ENCODE data around the gene NMU.
A peak's percentile ranks its signal among the peaks of the same experiment; 100 is the strongest.
"Not testable (repeated sequence)": the region's sequence is repeated elsewhere in the genome, so short reads cannot be mapped to it uniquely, and the experiment has no call there.

NMU gene, protein sequence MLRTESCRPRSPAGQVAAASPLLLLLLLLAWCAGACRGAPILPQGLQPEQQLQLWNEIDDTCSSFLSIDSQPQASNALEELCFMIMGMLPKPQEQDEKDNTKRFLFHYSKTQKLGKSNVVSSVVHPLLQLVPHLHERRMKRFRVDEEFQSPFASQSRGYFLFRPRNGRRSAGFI

DNA sequence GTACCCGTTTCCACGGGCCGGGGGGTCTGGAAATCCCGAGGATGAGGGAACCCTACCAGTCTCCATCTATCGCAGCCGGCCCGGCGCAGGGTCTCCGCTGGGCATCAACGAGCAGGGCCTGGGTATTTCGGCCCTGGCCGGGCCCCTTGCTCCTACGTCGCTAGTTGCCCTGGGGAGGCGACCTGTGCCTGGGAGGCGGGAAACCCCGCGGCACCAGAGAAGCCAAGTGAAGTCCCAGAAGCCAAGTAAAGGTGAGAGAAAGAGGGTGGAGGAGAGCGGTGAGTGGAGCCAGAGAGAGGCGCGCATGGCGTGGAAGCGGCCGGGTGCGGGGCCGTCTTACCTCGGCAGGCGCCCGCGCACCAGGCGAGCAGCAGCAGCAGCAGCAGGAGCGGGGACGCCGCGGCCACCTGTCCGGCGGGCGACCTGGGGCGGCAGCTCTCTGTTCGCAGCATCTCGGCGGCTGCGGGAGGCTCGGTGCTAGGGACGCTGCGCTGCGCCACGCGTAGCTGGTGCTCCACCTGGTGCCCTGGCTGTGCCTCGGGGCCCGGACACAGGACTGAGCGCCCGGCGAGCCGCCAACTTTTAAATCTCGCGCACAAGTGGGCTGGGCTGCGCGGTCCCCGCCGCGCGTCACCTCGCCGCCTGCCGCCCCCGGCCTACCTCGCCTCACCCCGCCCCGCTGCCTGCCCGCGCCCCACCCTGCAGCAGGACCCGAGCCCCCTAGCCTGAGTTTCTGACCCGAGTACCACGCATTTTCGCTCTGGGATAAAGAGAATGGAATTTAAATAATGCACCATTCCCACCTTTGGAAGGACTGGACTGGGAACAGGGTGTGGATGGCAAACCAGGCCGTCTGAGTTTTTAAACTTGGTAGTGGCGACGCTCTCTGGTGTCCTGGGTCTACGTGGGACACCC, at the start of gene NMU:
TSS of gene NMU (minus strand) at position 558 of the 915 bp plus-strand sequence. CDS start at position 452, 106 bp downstream.
- peak in 1 of 2 experiments; percentile 24 for DNase-seq

DNA sequence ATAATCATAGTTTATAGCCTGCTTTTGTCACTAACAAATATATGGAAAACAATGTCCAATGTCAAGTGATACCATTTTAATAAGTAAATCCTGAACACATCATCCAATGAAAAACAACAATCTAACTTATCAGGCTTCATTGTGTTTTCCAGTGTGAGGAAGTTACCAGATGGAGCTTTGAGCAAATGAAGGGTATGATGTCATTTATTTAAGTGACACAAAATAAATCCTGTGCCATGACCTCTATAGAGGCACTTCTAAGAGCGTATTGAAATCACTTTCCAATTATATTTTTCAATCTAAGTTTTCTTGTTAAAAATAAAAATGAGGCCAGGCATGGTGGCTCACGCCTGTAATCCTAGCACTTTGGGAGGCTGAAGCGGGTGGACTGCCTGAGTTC, 48.2 kb upstream of the NMU start:
- DNase-seq: no peak

DNA sequence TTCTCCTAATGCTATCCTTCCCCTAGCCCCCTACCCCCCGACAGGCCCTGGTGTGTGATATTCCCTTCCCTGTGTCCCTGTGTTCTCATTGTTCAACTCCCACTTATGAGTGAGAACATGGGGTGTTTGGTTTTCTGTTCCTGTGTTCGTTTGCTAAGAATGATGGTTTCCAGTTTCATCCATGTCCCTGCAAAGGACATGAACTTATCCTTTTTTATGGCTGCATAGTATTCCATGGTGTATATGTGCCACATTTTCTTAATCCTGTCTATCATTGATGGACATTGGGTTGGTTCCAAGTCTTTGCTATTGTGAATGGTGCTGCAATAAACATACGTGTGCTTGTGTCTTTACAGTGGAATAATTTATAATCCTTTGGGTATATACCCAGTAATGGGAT, 46.7 kb upstream of the NMU start:
- DNase-seq: not testable (repeated sequence)

DNA sequence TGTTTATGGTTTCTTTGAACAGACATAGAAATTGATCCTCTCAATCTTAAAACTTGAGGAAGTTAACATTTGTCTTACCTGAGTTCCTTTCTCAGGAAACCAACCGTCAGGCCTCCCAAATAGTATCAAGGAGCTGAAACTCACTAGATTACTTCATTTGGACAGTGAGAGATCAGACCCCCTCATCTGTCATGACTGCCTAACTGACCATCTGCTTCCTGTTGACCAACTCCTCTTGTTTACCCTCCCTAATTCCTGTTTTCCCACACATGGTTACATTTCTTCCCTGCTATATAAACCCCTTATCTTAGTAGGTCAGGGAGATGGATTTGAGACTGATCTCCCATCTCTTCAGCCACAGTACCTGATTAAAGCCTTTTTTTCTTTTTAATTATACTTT, 46.2 kb upstream of the NMU start:
- DNase-seq: no peak

DNA sequence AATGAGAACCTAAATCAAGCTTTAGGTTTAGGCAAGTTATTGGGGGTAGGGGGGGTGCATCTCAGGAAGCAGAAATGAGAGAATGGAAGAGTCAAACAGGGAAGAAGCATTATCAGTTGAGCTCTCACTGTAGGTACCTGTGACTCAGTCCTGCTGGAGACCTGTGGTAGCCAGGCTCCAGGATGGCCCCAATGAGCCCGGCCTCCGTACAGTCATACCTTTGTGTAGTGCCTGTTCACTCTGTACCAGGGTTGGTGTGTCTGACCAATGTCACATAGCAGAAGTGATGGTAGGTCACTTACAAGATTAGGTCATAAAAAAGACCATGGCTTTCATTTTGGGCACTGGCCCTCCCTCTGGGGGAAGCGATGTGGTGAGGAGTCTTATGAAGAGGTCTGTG, 45.3 kb upstream of the NMU start:
- no peak for DNase-seq

DNA sequence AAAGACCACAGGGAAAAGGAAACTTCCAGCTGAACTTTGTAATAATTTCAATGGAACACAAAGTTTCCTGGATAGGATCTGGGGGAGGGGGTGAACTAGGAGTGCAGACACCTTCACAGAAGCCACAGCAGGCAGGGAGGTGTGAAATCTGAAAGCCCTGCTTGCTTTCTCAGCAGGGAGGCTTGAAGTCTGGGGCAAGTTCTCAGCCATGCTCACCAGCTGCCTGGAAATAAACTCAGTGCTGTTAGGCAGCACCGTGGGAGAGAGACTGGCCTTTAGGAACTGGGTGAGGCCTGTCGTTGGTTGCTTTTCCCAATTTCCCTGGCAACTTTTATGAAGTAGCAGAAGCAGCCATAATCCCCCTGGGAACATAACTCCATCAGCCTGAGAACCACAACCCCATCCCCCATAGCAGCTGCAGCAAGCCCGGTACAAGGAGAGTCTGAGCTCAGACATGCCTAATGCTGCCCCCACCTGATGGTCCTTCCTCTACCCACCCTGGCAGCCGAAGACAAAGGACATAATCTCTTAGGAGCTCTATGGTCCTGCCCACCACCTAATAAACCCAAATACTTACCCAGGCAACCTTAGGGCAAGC, 39.2 kb upstream of the NMU start:
- no peak for DNase-seq

DNA sequence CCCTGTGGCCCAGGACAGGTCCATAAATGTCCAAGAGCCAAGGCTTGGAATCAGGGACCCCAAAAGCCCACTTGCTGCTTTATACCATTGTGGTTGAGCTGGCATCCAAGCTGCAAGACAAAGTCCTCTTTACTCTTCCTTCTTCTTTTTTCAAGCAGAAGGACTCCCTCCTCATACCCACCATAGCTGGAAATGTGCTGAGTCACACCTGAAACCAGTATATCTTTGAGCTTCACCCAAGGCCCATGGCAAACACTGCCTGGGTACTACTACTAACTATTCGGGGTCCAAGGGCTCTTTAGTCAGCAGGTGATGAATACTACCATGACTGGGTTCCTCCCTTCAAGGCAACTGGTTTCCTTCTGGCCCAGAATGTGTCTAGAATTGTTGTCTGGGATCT, 37.3 kb upstream of the NMU start:
- no peak for DNase-seq

DNA sequence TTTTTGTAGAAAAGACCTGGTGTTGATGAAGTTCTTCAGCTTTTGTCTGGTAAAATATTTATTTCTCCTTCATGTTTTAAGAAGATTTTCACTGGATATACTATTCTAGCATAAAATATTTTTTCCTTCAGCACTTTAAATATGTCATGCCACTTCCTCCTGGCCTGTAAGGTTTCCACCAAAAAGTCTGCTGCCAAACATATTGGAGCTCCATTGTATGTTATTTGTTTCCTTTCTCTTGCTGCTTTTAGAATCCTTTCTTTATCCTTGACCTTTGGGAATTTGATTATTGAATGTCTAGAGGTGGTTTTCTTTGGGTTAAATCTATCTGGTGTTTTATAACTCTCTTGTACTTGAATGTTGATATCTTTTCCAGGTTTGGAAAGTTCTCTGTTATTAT, 35.6 kb upstream of the NMU start:
- no peak for DNase-seq

DNA sequence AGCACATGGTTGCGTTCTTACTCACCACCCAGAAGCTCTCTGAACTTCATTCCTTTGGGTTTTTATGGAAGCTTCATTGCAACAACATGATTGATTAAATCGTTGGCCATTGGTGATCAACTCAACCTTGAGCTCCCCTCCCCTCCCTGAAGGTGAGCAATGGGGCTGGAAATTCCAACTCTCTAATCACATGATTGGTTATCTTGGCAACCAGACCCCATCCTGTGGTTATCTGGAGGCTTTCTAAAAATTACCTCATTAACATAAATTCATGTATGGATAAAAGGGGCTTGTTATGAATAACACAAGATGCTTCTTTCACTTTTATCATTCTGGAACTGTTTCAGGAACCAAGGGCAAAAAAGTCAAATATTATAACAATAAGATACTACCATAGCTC, 34.6 kb upstream of the NMU start:
- DNase-seq: no peak

DNA sequence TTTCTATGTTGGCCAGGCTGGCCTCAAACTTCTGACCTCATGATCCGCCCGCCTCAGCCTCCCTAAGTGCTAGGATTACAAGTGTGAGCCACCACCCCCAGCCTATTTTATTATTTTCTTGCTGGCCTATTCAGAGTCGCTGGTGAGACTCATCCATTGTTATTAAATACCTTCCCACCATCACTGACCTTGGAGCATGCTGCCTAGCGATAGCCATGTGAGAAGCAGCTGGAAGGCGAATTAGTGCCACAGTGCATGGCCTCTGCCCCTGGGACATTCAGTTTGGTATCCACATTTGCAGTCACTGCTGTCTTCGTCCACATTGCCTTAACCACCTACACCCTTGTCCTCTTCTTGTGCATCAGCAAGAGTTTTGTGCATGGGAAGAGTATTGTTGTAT, 32.4 kb upstream of the NMU start:
- DNase-seq: no peak

DNA sequence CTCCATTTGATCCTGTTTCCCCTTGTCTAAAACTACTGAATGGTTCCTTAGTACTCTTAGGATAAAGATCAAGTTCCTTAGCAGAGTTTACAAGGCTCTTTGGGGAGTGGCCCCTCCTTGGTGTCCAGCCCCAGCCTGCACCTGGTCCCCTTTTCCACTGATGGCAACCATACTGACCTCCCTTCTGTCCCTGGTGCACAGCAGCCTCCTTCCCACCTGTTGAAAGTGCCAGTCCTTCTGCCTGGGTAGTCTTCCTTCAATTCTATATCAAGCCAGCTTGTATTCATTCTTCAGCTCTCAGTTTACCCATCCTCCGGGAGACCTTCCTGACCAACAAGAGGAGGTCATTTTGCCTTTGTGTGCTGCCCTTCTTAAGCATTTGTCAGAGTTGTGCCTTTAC, 30.4 kb upstream of the NMU start:
- no peak for DNase-seq

DNA sequence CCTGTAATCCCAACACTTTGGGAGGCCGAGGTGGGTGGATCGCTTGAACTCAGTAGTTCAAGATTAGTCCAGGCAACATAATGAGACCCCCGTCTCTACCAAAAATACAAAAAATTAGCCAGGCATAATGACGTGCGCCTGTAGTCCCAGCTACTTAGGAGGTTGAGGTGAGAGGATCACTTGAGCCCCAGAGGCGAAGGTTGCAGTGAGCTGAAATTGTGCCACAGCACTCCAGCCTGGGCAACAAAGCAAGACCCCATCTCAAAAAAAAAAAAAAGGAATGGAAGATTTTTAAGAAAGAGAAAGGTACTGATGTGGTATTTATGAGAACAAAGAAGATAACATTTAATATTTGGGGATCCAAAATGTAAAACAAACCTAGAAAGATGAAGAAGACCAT, 27.0 kb upstream of the NMU start:
- DNase-seq: no peak

DNA sequence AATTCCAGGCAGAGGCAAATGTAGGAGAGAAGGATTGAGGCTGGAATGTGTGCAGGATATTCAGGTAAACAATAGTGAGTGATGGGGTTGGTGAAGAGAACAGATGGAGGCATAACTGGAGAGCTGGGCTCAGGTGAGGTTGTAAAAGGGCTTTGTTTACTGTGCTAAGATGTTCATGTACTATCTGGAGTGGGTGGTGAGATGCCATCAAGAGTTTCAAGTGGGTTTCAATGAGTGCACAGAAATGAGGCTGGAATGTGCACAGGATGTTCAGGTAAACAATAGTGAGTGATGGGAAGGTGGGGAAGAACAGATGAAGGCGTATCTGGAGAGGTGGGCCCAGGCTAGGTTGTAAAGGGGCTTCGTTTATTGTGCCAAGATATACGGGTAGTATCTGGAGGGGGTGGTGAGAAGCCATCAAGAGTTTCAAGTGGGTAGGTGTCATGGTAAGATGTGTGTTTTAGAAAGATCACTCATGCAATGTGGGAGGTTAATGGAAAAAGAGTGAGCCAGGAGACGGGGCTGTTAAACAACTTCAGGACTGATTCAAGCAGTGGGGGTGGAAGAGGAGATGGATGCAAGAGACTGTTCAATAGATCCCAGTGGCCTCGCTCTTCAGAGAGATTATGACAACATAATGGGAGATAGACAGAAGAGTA, 25.4 kb upstream of the NMU start:
- DNase-seq: no peak

DNA sequence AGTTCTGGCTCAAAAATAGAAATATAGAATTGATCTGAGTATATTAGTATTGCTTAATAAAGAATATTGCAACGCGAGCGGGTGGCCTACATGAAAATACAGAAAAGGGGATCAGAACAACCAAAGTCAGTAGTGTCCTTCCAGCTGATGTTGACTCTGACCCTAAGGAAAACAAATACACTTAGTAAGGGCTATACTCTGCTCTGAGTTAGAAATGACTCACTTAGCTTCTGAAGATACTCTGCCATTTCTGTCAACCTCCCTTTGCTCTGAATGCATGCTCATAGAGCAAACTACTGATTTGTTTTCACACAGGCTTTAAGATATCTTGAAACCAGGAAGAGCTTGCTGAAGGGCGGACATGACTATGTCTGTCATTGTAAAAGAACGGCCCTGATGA, 22.6 kb upstream of the NMU start:
- DNase-seq: no peak

DNA sequence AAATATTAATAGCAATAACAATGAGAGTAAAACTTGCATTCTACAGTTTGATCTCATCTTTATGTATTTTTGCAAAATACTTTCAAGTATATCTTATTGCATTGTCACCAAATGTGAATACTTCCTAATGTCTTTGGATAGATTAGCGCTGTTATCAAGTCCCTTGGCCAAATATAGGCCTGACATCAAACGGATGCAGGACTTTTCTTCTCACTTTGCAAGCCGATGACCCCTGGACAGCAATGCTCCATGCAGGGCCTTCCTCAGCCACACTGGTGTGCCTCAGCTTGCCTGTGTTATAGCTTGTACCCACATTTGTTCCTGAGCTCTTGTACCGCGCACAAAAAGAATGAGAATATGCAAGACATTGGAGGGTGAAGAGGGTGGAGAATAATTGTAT, 18.0 kb upstream of the NMU start:
- DNase-seq: no peak

DNA sequence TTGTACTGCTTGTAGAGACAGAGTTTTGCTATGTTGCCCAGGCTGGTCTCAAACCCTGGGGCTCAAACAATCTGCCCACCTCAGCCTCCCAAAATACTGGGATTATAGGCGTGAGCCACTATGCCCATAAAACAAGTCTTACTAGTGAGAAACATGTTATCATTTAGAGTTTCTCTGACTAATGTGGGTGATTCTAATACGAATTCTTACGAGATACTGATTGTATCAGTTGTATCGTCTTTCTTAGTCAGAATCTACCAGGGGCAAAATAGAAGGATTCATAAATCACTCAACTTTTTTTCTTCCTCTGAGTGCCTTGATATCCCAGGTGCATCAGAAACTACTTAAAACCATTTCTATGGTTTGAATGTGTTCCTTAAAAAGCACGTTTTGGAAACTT, 14.4 kb upstream of the NMU start:
- DNase-seq: no peak

DNA sequence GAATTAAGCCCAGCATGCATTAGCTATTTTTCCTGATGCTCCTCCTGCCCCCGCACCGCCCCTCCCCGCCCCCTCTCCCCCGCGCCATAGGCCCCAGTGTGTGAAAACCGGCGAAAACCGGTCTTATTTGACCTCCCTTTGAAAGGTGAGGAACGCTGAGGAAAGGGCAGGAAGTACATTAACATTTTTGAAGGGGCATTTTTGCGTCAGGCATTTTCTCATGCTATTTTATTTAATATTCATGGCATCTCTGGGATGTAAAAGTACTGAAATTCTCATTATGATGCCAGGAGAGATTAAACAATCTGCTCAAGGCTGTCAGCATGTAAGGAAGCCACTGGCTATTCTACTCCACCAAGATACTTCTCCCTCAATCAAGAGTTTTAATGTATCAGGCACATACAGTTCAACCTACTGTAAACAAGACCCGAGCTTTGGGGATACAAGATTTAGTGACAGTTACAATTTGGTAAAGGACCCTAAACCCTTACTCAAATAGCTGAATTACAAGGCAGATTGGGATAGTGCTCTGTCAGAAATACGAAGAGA, 1.2 kb upstream of the NMU start:
- DNase-seq: no peak

DNA sequence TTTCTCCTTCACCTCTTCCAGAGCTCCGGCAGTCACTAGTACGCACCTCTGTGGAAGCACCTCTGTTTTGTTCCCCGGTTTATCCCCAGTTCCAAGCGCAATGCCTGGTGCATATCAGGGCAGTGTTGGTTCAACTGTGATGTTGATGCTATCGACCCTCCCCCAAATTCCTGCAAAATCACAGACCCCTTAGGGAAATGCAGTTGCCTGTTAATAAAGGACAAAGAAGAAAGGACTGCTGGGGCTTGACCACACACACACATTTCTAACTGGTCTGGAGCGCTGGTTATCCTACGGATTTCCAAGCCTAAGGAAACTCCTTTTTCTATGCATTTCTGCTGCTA, 530 bp upstream of the NMU start:
- no peak for DNase-seq

DNA sequence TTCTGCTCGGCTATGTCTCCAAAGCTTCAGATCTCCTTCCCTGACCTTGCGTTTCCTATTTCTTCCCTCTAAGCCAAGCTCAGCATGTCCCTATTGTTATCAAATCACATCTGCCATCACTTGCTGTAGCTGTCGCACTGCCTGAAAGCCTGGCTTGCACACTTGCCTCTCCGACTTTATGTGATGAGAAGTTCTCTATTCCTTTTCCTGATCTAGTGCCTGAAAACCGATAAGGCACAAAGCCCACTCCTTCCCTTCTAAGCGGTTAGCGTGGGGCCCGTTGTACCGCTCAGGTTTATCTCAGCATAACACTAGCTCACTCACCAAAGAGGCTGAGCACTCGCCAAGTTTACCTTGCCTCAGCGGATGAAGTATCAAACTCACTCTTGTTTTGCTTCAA, 816 bp downstream of the NMU start:
- no peak for DNase-seq

DNA sequence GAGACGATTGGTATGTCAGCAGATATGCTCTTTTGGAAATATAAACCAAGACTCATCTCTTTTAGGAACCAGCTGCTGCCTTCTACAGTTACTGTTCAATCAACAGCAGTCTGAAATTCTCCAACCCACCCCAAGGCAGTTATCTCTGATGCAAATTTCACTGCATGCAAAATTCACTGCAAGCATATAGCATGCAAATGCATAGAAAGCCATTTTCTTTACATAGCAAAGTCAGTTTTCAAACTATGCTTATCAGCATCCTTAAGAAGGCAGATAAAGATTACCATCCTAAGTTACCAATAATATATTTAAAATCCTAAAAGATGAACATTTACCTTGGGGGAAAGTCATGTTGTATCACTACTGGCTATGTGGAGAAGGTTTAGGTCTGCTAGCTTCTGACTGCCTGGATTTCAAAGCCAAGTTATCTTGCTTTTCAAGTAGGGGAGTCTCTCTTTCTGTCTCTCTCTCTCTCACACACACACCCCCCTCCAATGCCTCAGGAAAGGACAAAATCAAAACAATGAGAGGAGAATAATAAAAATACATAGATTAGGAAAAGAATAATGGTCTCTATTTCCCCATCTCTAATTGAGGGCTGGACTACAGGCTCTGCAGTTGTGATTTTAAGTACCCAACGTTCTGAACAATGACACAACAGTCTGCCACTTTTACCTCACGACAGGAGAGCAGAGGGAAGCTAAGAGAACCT, 1.5 kb downstream of the NMU start:
- no peak for DNase-seq

DNA sequence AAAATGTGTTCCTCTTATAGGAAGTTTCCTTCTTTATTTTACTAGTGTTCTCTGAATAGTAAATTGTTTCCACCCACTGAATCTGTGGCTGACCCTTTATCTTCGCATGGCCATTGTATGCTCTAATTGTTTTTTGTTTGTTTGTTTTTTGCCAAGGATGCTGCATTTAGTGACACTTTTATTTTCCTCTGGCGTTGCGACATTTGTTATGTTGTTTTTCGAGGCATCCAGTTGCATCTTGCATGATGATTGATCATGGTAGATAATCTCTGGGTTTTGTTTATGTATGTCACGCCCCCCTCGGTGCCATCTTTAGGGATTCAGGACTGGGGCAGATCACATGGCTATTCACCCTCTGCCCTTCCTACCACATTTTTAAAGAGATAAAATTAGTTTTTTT, 2.2 kb downstream of the NMU start:
- no peak for DNase-seq

DNA sequence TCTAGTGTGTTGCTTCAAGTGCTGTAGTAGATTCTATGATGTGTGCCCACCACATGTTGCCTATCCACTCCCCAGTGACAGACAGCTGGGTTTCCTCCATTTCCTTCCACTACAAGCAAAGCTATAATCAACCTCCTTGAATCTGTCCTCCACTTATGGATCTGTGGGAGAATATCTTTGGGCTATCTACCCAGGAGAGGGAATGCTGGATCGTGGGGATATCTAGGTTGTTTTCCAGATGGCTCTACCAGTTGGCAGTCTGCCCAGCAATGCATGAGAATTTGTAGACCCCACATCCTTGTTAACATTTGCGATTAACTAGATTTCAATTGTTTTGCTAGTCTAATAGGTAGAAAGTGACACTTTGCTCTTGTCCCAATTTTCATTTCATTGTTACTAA, 10.3 kb downstream of the NMU start:
- DNase-seq: no peak

DNA sequence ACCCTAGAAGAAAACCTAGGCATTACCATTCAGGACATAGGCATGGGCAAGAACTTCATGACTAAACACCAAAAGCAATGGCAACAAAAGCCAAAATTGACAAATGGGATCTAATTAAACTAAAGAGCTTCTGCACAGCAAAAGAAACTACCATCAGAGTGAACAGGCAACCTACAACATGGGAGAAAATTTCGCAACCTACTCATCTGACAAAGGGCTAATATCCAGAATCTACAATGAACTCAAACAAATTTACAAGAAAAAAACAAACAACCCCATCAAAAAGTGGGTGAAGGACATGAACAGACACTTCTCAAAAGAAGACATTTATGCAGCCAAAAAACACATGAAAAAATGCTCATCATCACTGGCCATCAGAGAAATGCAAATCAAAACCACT, 12.0 kb downstream of the NMU start:
- not testable (repeated sequence) for DNase-seq
